Activated gamma-delta T cell treated with anti-CD3 and anti-CD28 coated beads, Interleukin-2, amount 50 U/mL, for 16 hours (primary cell): ENCODE data around the gene SLC25A46.
"Not testable (repeated sequence)": the region's sequence is repeated elsewhere in the genome, so short reads cannot be mapped to it uniquely, and the experiment has no call there.

Experiments used
- DNase-seq: peaks from one replicate; pipeline ENCODE4 v3.0.0-alpha.2; 2020; ENCODE audit warnings: low read depth

SLC25A46 gene

DNA sequence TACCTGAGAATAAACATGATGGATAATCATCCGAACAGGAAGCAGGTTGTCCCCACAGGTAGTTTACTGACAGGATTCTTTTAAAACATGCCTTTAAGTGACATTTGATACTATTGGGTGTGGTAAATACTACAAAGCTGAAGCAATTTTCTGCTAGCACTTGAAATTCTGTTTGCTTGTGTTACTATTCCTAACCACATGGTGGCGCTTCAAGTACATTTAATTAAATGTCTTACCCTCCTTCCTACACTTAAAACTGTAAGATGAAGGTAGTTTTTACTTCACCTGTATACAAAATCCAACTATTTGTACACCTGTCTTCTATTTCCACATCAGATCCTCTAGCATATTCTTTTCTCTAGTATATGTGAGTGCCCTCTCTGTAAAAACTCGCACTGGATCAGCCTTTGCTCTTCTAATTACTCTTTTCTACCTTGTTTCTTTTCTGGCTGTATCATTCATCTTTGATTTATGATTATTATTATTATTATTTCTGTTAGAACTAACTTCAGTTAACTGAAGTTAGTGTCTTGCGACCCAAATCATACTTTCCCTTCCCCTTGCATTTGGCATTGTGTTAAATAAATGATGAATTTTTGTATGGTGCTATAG is 18.4 kb downstream of the SLC25A46 start:
- no peak for DNase-seq

- DNase-seq, result no peak
These were observed 21.4 kb downstream of the SLC25A46 start for GRCh38 chr5:110760158-110760557.

DNA sequence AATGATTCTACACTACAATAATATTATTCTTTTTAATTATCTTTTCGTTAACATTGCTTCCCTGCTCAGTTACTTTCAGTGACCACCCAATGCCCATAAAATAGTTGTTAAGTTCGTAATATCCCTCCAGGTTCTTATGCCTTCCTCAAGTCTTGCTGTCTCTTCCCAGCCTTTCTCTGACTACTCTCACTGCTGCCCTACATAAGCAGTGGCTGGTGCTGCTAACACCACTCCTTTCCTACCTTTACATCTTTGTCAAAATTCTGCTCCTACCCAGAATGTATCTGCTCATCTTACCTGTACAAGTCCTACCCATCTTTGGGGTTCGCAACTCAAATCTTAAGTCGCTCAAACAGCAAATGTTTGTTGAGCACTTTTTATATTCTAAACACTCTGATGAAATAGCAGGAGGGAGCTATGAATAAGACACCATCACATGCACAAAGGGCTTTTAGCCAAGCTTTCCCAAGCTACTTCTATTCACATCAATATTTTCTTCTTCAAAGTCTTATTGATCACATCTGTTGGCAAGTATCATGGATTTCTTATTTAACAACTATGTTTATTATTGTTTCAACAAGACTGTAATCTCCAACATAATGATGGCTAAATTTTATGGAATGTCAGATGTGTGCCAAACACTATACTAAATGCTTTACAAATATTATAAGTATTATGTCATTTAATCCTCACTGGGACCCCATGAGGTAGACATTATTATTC is 29.5 kb downstream of the SLC25A46 start:
- DNase-seq, result no peak

GRCh38 chr5:110769000-110769681 is 30.3 kb downstream of the SLC25A46 start:
- DNase-seq, result no peak

DNA sequence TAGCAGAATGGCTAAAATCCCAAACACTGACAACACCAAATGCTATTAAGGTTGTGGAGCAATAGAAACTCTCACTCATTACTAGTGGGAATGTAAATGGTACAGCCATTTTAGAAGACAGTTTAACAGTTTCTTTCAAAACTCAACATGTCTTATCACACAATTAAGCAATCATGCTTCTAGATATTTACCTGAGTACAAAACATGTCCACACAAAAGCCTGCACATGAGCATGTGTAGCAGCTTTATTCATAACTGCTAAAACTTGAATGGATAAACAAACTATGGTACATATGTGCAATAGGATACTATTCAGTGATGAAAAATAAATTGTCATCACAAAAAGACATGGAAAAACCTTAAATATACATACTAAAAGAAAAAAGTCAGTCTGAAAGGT is 31.5 kb downstream of the SLC25A46 start:
- no peak for DNase-seq

DNA sequence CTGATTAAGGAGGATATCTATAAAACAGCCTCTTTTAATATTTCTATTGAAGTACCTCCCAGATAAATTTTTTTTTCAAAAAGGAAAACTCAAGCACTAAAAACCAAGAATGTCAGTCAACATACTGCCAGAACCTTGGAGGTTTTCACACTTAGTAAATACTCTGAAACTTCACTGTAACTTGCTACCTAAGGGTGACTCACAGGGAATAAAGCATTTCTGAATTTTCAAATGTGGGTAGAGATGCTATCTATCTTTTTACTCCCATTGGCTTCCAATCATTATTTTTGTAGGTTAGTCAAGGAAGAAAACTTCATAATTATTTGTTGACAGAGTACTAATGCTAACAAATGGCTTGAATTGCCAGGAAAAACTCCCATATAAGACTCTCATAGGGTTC is 46.1 kb downstream of the SLC25A46 start:
- DNase-seq, result no peak

- DNase-seq, result no peak
These were observed 46.5 kb downstream of the SLC25A46 start for GRCh38 chr5:110785356-110785755.

DNA sequence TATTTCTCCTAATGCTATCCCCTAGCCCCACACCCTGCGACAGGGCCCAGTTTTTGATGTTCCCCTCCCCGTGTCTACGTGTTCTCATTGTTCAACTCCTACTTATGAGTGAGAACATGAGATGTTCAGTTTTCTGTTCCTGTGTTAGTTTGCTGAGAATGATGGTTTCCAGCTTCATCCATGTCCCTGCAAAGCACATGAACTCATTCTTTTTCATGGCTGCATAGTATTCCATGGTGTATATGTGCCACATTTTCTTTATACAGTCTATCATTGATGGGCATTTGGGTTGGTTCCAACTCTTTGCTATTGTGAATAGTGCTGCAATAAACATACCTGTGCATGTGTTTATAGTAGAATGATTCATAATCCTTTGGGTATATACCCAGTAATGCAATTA is 49.2 kb downstream of the SLC25A46 start:
- DNase-seq, result not testable (repeated sequence)

GRCh38 chr5:110790673-110791072 is 51.9 kb downstream of the SLC25A46 start:
- no peak for DNase-seq

- no peak for DNase-seq
These were observed 64.2 kb downstream of the SLC25A46 start for GRCh38 chr5:110802998-110803397.

GRCh38 chr5:110803467-110804326 is 64.9 kb downstream of the SLC25A46 start:
- DNase-seq, result no peak

GRCh38 chr5:110807169-110807568 is 68.4 kb downstream of the SLC25A46 start:
- DNase-seq, result no peak

GRCh38 chr5:110809006-110809405 is 70.2 kb downstream of the SLC25A46 start:
- no peak for DNase-seq
